ENCODE measurements around the gene PDE7B. TPM values are rescaled to one million over a fixed set of nuclear protein-coding genes. Genes with fewer than 3 reads are reported as not detected.

PDE7B gene
- total and polyA plus RNA-seq, 2 of the 13 experiments (the other 11 are each of a cell fraction or from before 2014, with no cell fraction given) = not detected

GRCh38 chr6:136052031-136052430 lies 200.5 kb downstream of the PDE7B start:
- no peak overlapping the region for H3K9ac ChIP-seq (ENCODE audit: insufficient read depth, low read depth, low read length)

GRCh38 chr6:136058852-136059251 lies 207.4 kb downstream of the PDE7B start:
- no peak overlapping the region for H3K4me3 ChIP-seq (replicated peaks in 1 of 3; ENCODE audit: insufficient read depth in 1 of 3, low read depth in 2 of 3, low read length in 3 of 3)
- no peak overlapping the region for H3K27ac ChIP-seq (ENCODE audit: extremely low read length, insufficient read depth, low read length)
- intact Hi-C loops (cut with micrococcal nuclease; ENCODE audit: unreplicated experiment) (no loop called here), in situ Hi-C loops (cut with HindIII; ENCODE audit: extremely low pct_ligation_motif_present, low pct_unique_long_range_greater_than_20kb) (no loop called here)
- whole genome bisulfite sequencing (ENCODE audit: low lambda C conversion rate) = 0% methylated on average over 1 of the region's 1 CpG
- CTCF ChIA-PET (ENCODE audit: low intra/inter-chr PET ratio, low total read pairs) = no interaction called here
- no peaks in the 10 kb centered on the region for H4K20me1 ChIP-seq (ENCODE audit: insufficient read depth, low read length)
- H3K4me2 ChIP-seq (ENCODE audit: low read depth, low read length) = no peak overlapping the region
- DNase-seq (ENCODE audit: low spot score) = no peak
- no peak for FAIRE-seq
- H3K9me3 ChIP-seq (ENCODE audit: low read length) = no peaks in the 10 kb centered on the region
- ATAC-seq = no peak
- no peak overlapping the region for H2AFZ ChIP-seq (ENCODE audit: low read length)
- H3K9ac ChIP-seq (ENCODE audit: insufficient read depth, low read depth, low read length) = no peak overlapping the region
- POLR2A ChIA-PET = no interaction called here
- no peaks in the 10 kb centered on the region for H3K4me1 ChIP-seq (ENCODE audit: insufficient read depth, low read length)
- no peaks in the 10 kb centered on the region for H3K79me2 ChIP-seq (ENCODE audit: insufficient read depth, low read length)
- H3K36me3 ChIP-seq (replicated peaks in 1 of 2; ENCODE audit: control insufficient read depth in 1 of 2, insufficient read depth in 2 of 2, low read length in 2 of 2) = no peaks in the 10 kb centered on the region
- BruUV-seq (replicated peaks) = no TSS peak
- no peaks in the 10 kb centered on the region for H3K27me3 ChIP-seq (ENCODE audit: control insufficient read depth in 1 of 2, insufficient read depth in 2 of 2, low read length in 2 of 2)
- TF ChIP-seq ZNF282 (IDR thresholded peaks at IDR 0.05; ENCODE audit: partially characterized antibody) (no peak), SRSF1 (optimal IDR thresholded peaks at IDR 0.05; ENCODE audit: low read depth, low read length) (no peak), HNF4G (IDR thresholded peaks at IDR 0.05; ENCODE audit: borderline replicate concordance, low read depth, low read length) (no peak), HNF4G (CRISPR knock-in tag; IDR thresholded peaks at IDR 0.05; ENCODE audit: borderline replicate concordance, low read depth) (no peak), ZFP41 (CRISPR knock-in tag; IDR thresholded peaks at IDR 0.05; ENCODE audit: borderline replicate concordance) (no peak), SP2 (CRISPR knock-in tag; IDR thresholded peaks at IDR 0.05) (no peak), ZNF318 (CRISPR knock-in tag; IDR thresholded peaks at IDR 0.05) (no peak), CCDC6 (CRISPR knock-in tag; IDR thresholded peaks at IDR 0.05) (no peak), EP300 (IDR thresholded peaks at IDR 0.05; ENCODE audit: low read depth in 2 of 2, low read length in 2 of 2) (no peak), EP300 (CRISPR knock-in tag; IDR thresholded peaks at IDR 0.05; ENCODE audit: borderline replicate concordance) (no peak)

More at GRCh38 chr6:136052031-136052430, 200.5 kb downstream of the PDE7B start:
- no peaks in the 10 kb centered on the region for H4K20me1 ChIP-seq (ENCODE audit: insufficient read depth, low read length)
- no peak overlapping the region for H3K4me3 ChIP-seq (replicated peaks in 1 of 3; ENCODE audit: insufficient read depth in 1 of 3, low read depth in 2 of 3, low read length in 3 of 3)
- intact Hi-C loops (cut with micrococcal nuclease; ENCODE audit: unreplicated experiment) = no loop called here
- no peak for ATAC-seq
- ChIA-PET POLR2A (no interaction called here), CTCF (ENCODE audit: low intra/inter-chr PET ratio, low total read pairs) (no interaction called here)
- DNase-seq (ENCODE audit: low spot score) = no peak
- no peaks in the 10 kb centered on the region for H3K36me3 ChIP-seq (replicated peaks in 1 of 2; ENCODE audit: control insufficient read depth in 1 of 2, insufficient read depth in 2 of 2, low read length in 2 of 2)
- H3K4me2 ChIP-seq (ENCODE audit: low read depth, low read length) = no peak overlapping the region
- H3K27ac ChIP-seq (ENCODE audit: extremely low read length, insufficient read depth, low read length) = no peak overlapping the region
- no peaks in the 10 kb centered on the region for H3K79me2 ChIP-seq (ENCODE audit: insufficient read depth, low read length)
- in situ Hi-C loops (cut with HindIII; ENCODE audit: extremely low pct_ligation_motif_present, low pct_unique_long_range_greater_than_20kb) = no loop called here
- WGBS (ENCODE audit: low lambda C conversion rate) = 48% methylated on average over 2 of the region's 2 CpGs
- FAIRE-seq = no peak
- TF ChIP-seq ZMYM3 (CRISPR knock-in tag; IDR thresholded peaks at IDR 0.05) = no peak
- TF ChIP-seq ZNF382 (CRISPR knock-in tag; IDR thresholded peaks at IDR 0.05; ENCODE audit: borderline replicate concordance) = no peak
- no peak for TF ChIP-seq ZNF644 (CRISPR knock-in tag; IDR thresholded peaks at IDR 0.05; ENCODE audit: low read depth)
- no peak for TF ChIP-seq AGO1 (IDR thresholded peaks at IDR 0.05; ENCODE audit: low read depth, low read length, poor library complexity, severe bottlenecking)
- no TSS peak for BruUV-seq (replicated peaks)
- no peaks in the 10 kb centered on the region for H3K27me3 ChIP-seq (ENCODE audit: control insufficient read depth in 1 of 2, insufficient read depth in 2 of 2, low read length in 2 of 2)
- no peaks in the 10 kb centered on the region for H3K9me3 ChIP-seq (ENCODE audit: low read length)
- no peak overlapping the region for H2AFZ ChIP-seq (ENCODE audit: low read length)
- no peaks in the 10 kb centered on the region for H3K4me1 ChIP-seq (ENCODE audit: insufficient read depth, low read length)
